GM12874 (cell line): ENCODE results near the gene MAP3K14.

ENCODE experiments used
- CTCF ChIP-seq: IDR thresholded peaks from 2 replicates; pipeline ENCODE4 v1.5.1; 2011; ENCODE audit warnings: low read depth, mild to moderate bottlenecking, control low read depth, low read length, moderate library complexity; ENCODE audit not compliant: insufficient read depth

MAP3K14 gene

GRCh38 chr17:45235416-45236281, 81.2 kb downstream of the MAP3K14 start:
- peak; percentile 90 for TF ChIP-seq CTCF

GRCh38 chr17:45234641-45235415, 82.0 kb downstream of the MAP3K14 start:
- TF ChIP-seq CTCF, result peak; percentile 75

- no peak for TF ChIP-seq CTCF
These were observed 83.3 kb downstream of the MAP3K14 start for GRCh38 chr17:45233423-45233924.

GRCh38 chr17:45232514-45233422, 84.1 kb downstream of the MAP3K14 start:
- no peak for TF ChIP-seq CTCF

- TF ChIP-seq CTCF, result peak; percentile 43
These were observed 85.2 kb downstream of the MAP3K14 start for GRCh38 chr17:45231481-45232116.

- no peak for TF ChIP-seq CTCF
These were observed 85.9 kb downstream of the MAP3K14 start for GRCh38 chr17:45230787-45231480.
